SH-SY5Y (cell line): Measurements from ENCODE around the gene ASTN1.

Source experiments
- GATA2 ChIP-seq: IDR thresholded peaks from 2 replicates; pipeline ENCODE4 v1.6.1; 2011; ENCODE audit warnings: mild to moderate bottlenecking, low read depth, low read length
- GATA3 ChIP-seq: IDR thresholded peaks from 2 replicates; pipeline ENCODE4 v1.6.1; 2011; ENCODE audit warnings: low read depth, mild to moderate bottlenecking, low read length, moderate library complexity

- no peak for TF ChIP-seq GATA2
- no peak for TF ChIP-seq GATA3
These were observed 175.5 kb downstream of the ASTN1 start for GRCh38 chr1:176989023-176989422.
